DND-41 (cell line): ENCODE results near the gene GRID1.

Experiments used
- ATAC-seq: fragments of 200-7000 bp; cut with Tn5 transposase; 3 replicates; pipeline ENCODE4 v1.9.1; 2021; ENCODE audit warnings: low read depth; ENCODE audit not compliant: insufficient read depth
- DNase-seq: peaks from one replicate; pipeline ENCODE4 v3.0.0-alpha.2; 2020
- H2AFZ ChIP-seq: 2 replicates; pipeline ENCODE4 v1.6.0; 2012; ENCODE audit warnings: low read depth, low read length
- H3K27ac ChIP-seq: 2 replicates; pipeline ENCODE4 v1.5.1; 2012; ENCODE audit warnings: low read length, inconsistent platforms
- H3K27me3 ChIP-seq: fragments of 200-600 bp; sonication (generic); 2 replicates; pipeline ENCODE4 v1.6.0; 2012; ENCODE audit warnings: low read length, mild to moderate bottlenecking, inconsistent platforms; ENCODE audit not compliant: insufficient read depth, poor library complexity
- H3K36me3 ChIP-seq: 2 replicates; pipeline ENCODE4 v1.5.1; 2012; ENCODE audit warnings: low read length, inconsistent platforms; ENCODE audit not compliant: insufficient read depth
- H3K4me1 ChIP-seq: 2 replicates; pipeline ENCODE4 v1.5.1; 2012; ENCODE audit warnings: mild to moderate bottlenecking, low read length; ENCODE audit not compliant: insufficient read depth
- H3K4me2 ChIP-seq: 2 replicates; pipeline ENCODE4 v1.6.0; 2012; ENCODE audit warnings: mild to moderate bottlenecking, moderate library complexity, low read length, inconsistent platforms; ENCODE audit not compliant: insufficient read depth
- H3K4me3 ChIP-seq, 2 experiments: fragments of 200-600 bp in 1 of 2; shearing (Covaris generic) in 1 of 2; 2 replicates each; pipeline ENCODE4 v1.5.1; 2012 to 2016; ENCODE audit warnings: inconsistent platforms in 2 of 2, low read length in 2 of 2, mild to moderate bottlenecking in 2 of 2, low read depth in 1 of 2, moderate library complexity in 1 of 2
- H3K79me2 ChIP-seq: 2 replicates; pipeline ENCODE4 v1.6.0; 2012; ENCODE audit warnings: low read length, inconsistent platforms; ENCODE audit not compliant: insufficient read depth
- H3K9ac ChIP-seq: 2 replicates; pipeline ENCODE4 v1.6.0; 2012; ENCODE audit warnings: low read depth, mild to moderate bottlenecking, inconsistent platforms, low read length, moderate library complexity
- H3K9me3 ChIP-seq: 2 replicates; pipeline ENCODE4 v1.5.1; 2012; ENCODE audit warnings: low read length, moderate library complexity, mild to moderate bottlenecking, inconsistent platforms; ENCODE audit not compliant: insufficient read depth, severe bottlenecking
- H4K20me1 ChIP-seq: 2 replicates; pipeline ENCODE4 v1.6.0; 2012; ENCODE audit warnings: low read length; ENCODE audit not compliant: insufficient read depth
- EZH2 ChIP-seq: IDR thresholded peaks from 3 replicates; pipeline ENCODE4 v1.6.1; 2012; ENCODE audit warnings: borderline replicate concordance, low read depth, mild to moderate bottlenecking, moderate library complexity, low read length, inconsistent platforms; ENCODE audit not compliant: severe bottlenecking
- TF ChIP-seq, protein P1 (sequence below): IDR thresholded peaks from 2 replicates; pipeline ENCODE4 v1.5.1; 2012; ENCODE audit warnings: borderline replicate concordance, low read length, moderate library complexity, mild to moderate bottlenecking; ENCODE audit not compliant: poor library complexity, severe bottlenecking; ENCODE audit errors: extremely low read depth

Gene GRID1

DNA sequence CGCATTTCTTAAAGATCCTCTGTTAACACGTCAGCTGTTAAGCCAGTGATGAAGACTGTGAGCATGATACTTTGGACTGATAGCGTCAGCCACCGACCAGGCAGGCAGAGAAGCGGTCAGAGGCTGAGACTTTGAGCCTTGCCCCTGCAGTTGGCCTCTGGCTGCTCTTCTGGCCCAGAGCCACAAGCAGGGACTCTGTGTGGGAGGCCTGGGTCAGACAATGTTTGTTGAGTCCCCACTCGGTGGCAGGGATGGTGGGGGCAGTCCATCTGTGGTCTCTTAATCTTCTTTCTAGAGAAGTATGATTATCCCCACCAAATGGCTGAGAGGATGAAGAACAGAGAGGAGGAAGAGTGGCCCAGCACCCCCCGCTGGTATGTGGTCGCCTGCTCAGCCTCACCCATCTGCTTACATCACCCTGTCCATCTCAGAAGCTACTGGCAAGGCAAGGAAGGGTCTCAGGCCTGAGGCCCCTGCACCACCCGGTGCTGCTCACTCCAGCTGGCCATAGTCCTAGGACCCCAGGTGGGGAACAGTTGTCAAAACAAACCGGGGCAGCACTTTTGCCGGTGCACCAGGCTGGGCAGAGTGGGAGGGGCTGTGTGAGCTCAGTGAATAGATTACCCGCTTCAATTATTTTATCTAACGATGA, 202.9 kb downstream of the GRID1 start:
- Histone ChIP-seq H3K4me2 (no peak overlapping the region), H2AFZ (no peak overlapping the region), H3K27me3 (no peaks in the 10 kb centered on the region), H3K79me2 (no peaks in the 10 kb centered on the region), H3K36me3 (no peaks in the 10 kb centered on the region), H3K4me1 (no peaks in the 10 kb centered on the region), H3K27ac (no peak overlapping the region), H3K4me3 (no peak overlapping the region), H4K20me1 (no peaks in the 10 kb centered on the region), H3K9ac (no peak overlapping the region), H3K9me3 (no peaks in the 10 kb centered on the region)
- TF ChIP-seq, protein P1, sequence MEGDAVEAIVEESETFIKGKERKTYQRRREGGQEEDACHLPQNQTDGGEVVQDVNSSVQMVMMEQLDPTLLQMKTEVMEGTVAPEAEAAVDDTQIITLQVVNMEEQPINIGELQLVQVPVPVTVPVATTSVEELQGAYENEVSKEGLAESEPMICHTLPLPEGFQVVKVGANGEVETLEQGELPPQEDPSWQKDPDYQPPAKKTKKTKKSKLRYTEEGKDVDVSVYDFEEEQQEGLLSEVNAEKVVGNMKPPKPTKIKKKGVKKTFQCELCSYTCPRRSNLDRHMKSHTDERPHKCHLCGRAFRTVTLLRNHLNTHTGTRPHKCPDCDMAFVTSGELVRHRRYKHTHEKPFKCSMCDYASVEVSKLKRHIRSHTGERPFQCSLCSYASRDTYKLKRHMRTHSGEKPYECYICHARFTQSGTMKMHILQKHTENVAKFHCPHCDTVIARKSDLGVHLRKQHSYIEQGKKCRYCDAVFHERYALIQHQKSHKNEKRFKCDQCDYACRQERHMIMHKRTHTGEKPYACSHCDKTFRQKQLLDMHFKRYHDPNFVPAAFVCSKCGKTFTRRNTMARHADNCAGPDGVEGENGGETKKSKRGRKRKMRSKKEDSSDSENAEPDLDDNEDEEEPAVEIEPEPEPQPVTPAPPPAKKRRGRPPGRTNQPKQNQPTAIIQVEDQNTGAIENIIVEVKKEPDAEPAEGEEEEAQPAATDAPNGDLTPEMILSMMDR, result no peak
- TF ChIP-seq EZH2, result no peak
- no peak for ATAC-seq
- DNase-seq, result no peak

DNA sequence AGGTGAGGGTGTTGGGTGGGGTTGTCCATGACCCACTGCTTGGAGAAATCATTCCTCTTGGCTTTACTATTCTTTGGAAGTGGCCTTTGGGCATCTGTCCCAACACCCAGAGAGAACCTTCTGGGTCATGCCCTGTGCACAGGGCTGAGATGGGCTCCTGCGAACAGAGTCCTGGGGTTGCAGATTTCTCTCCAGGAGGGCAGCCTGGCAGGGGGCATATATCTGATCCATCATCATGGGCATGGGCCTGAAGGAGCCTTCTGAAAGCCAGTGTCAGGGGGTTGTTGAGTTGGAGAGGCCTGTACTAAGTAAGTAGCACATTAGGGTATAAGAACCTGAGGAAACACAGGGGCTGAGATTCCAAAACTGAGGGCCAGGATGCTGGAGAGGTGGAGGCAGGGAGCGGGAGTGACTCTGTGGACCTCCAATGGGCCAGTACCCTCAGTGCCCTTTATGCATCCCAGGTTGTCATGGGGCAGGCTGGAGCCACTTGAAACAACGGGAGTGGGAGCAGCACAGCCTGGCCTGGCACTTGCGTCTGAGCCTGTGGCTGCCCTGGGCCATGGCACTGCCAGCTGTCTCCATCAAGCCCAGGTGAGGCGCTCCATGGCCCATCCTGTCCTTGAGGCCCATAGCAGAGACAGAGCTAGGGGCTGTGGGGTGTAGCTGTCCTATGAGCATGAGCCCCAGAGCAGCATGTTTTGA, 203.7 kb downstream of the GRID1 start:
- DNase-seq (no peak), ATAC-seq (no peak)
- Histone ChIP-seq H3K36me3 (no peaks in the 10 kb centered on the region), H3K4me2 (no peak overlapping the region), H3K9ac (no peak overlapping the region), H3K27ac (no peak overlapping the region), H4K20me1 (no peaks in the 10 kb centered on the region), H3K79me2 (no peaks in the 10 kb centered on the region), H3K27me3 (no peaks in the 10 kb centered on the region), H3K4me1 (no peaks in the 10 kb centered on the region), H2AFZ (no peak overlapping the region), H3K9me3 (no peaks in the 10 kb centered on the region), H3K4me3 (no peak overlapping the region)
- TF ChIP-seq, protein P1, result no peak
- TF ChIP-seq EZH2, result no peak

DNA sequence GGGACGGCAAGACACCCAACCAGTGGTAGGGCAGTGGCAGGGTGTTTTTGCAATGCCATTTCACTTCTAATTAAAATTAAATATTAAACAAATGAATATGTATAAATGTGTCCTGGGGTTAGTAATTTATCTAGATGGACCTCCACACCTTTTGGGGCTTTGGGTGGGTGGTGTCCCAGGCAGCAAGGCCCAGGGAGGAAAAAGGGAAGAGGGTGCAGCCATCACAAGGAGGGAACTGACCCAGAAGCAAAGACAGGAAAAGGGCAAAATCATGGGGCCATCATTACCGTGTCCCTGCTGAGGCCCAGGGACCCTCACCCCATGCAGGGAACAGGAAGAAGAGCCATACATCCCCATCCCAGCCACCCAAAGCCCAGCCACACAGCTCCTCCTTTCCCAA, 204.6 kb downstream of the GRID1 start:
- TF ChIP-seq, protein P1, result no peak
- TF ChIP-seq EZH2, result no peak
- Histone ChIP-seq H3K4me3 (no peak overlapping the region), H3K36me3 (no peaks in the 10 kb centered on the region), H3K79me2 (no peaks in the 10 kb centered on the region), H3K4me1 (no peaks in the 10 kb centered on the region), H3K4me2 (no peak overlapping the region), H3K9ac (no peak overlapping the region), H3K27me3 (no peaks in the 10 kb centered on the region), H3K27ac (no peak overlapping the region), H3K9me3 (no peaks in the 10 kb centered on the region), H2AFZ (no peak overlapping the region), H4K20me1 (no peaks in the 10 kb centered on the region)
- ATAC-seq (no peak), DNase-seq (no peak)
